ENCODE results near the gene P2RX5.

The P2RX5 gene

GRCh38 chr17:3630781-3631180, 65.2 kb downstream of the P2RX5 start:
- Histone ChIP-seq H3K27ac (ENCODE audit: low read depth, low read length) (no peak overlapping the region), H3F3A (ENCODE audit: control insufficient read depth, insufficient read depth) (no peaks in the 10 kb centered on the region), H3K9me3 (ENCODE audit: control insufficient read depth, insufficient read depth, low read length) (no peaks in the 10 kb centered on the region), H3K27me3 (ENCODE audit: control insufficient read depth, low read length) (no peaks in the 10 kb centered on the region), H3K36me3 (ENCODE audit: control insufficient read depth, low read length) (peaks cover 11% of the 10 kb centered on the region; the same call in 1 of the 2 replicates), H3K79me2 (ENCODE audit: control insufficient read depth, low read length) (peaks cover 10% of the 10 kb centered on the region), H3K4me3 (ENCODE audit: low read length) (no peak overlapping the region), H3K4me2 (ENCODE audit: low read length) (no peak overlapping the region), H3K9me2 (replicated peaks; ENCODE audit: control insufficient read depth, low read length) (no peaks in the 10 kb centered on the region), H4K20me1 (ENCODE audit: control insufficient read depth, insufficient read depth, low read depth, low read length) (no peaks in the 10 kb centered on the region), H3K4me1 (ENCODE audit: control insufficient read depth, low read length) (peaks cover 5% of the 10 kb centered on the region)
- TF ChIP-seq EZH2phosphoT487 (IDR thresholded peaks at IDR 0.05; ENCODE audit: borderline replicate concordance, low read length) (no peak), CTCF (IDR thresholded peaks at IDR 0.05; ENCODE audit: low read depth, low read length, poor library complexity, severe bottlenecking) (no peak)

GRCh38 chr17:3627769-3628167, 68.2 kb downstream of the P2RX5 start:
- Histone ChIP-seq H4K20me1 (ENCODE audit: control insufficient read depth, insufficient read depth, low read depth, low read length) (no peaks in the 10 kb centered on the region), H3K4me3 (ENCODE audit: low read length) (no peak overlapping the region), H3K79me2 (ENCODE audit: control insufficient read depth, low read length) (no peaks in the 10 kb centered on the region), H3K27ac (ENCODE audit: low read depth, low read length) (no peak overlapping the region), H3K27me3 (ENCODE audit: control insufficient read depth, low read length) (no peaks in the 10 kb centered on the region), H3F3A (ENCODE audit: control insufficient read depth, insufficient read depth) (no peaks in the 10 kb centered on the region), H3K36me3 (ENCODE audit: control insufficient read depth, low read length) (peaks cover 21% of the 10 kb centered on the region; the same call in 1 of the 2 replicates), H3K4me1 (ENCODE audit: control insufficient read depth, low read length) (no peaks in the 10 kb centered on the region), H3K9me3 (ENCODE audit: control insufficient read depth, insufficient read depth, low read length) (no peaks in the 10 kb centered on the region), H3K9me2 (replicated peaks; ENCODE audit: control insufficient read depth, low read length) (no peaks in the 10 kb centered on the region), H3K4me2 (ENCODE audit: low read length) (no peak overlapping the region)
- no peak for TF ChIP-seq EZH2phosphoT487 (IDR thresholded peaks at IDR 0.05; ENCODE audit: borderline replicate concordance, low read length)
- TF ChIP-seq CTCF (IDR thresholded peaks at IDR 0.05; ENCODE audit: low read depth, low read length, poor library complexity, severe bottlenecking) = no peak

- no peaks in the 10 kb centered on the region for H3K4me1 ChIP-seq (ENCODE audit: control insufficient read depth, low read length)
- H3K36me3 ChIP-seq (ENCODE audit: control insufficient read depth, low read length) = peaks cover 21% of the 10 kb centered on the region; the same call in 1 of the 2 replicates
- no peaks in the 10 kb centered on the region for H3K9me3 ChIP-seq (ENCODE audit: control insufficient read depth, insufficient read depth, low read length)
- no peaks in the 10 kb centered on the region for H3K79me2 ChIP-seq (ENCODE audit: control insufficient read depth, low read length)
- no peak overlapping the region for H3K27ac ChIP-seq (ENCODE audit: low read depth, low read length)
- H3K9me2 ChIP-seq (replicated peaks; ENCODE audit: control insufficient read depth, low read length) = no peaks in the 10 kb centered on the region
- H3K4me3 ChIP-seq (ENCODE audit: low read length) = no peak overlapping the region
- TF ChIP-seq CTCF (IDR thresholded peaks at IDR 0.05; ENCODE audit: low read depth, low read length, poor library complexity, severe bottlenecking) (no peak), EZH2phosphoT487 (IDR thresholded peaks at IDR 0.05; ENCODE audit: borderline replicate concordance, low read length) (no peak)
- H4K20me1 ChIP-seq (ENCODE audit: control insufficient read depth, insufficient read depth, low read depth, low read length) = no peaks in the 10 kb centered on the region
- H3F3A ChIP-seq (ENCODE audit: control insufficient read depth, insufficient read depth) = no peaks in the 10 kb centered on the region
- H3K27me3 ChIP-seq (ENCODE audit: control insufficient read depth, low read length) = no peaks in the 10 kb centered on the region
- H3K4me2 ChIP-seq (ENCODE audit: low read length) = no peak overlapping the region
These were observed 68.9 kb downstream of the P2RX5 start for GRCh38 chr17:3626831-3627768.

Measured in DOHH2 (cell line).